ENCODE data around the gene FMN1.

The FMN1 gene

GRCh38 chr15:33148129-33148751 lies 46.3 kb downstream of the FMN1 start:
- TF ChIP-seq CTCF (conservative IDR thresholded peaks at IDR 0.05) (no peak), ZFX (IDR thresholded peaks at IDR 0.05) (no peak)
- H3K27ac ChIP-seq = no peak overlapping the region

GRCh38 chr15:33146051-33146450 lies 48.5 kb downstream of the FMN1 start:
- no peak overlapping the region for H3K27ac ChIP-seq
- TF ChIP-seq ZFX (IDR thresholded peaks at IDR 0.05) = no peak

- no peak overlapping the region for H3K27ac ChIP-seq
- TF ChIP-seq CTCF (conservative IDR thresholded peaks at IDR 0.05) = no peak
- no peak for TF ChIP-seq ZFX (IDR thresholded peaks at IDR 0.05)
These were observed 49.1 kb downstream of the FMN1 start for GRCh38 chr15:33145447-33145846.

- no peak overlapping the region for H3K27ac ChIP-seq
- TF ChIP-seq CTCF (conservative IDR thresholded peaks at IDR 0.05) = no peak
- no peak for TF ChIP-seq ZFX (IDR thresholded peaks at IDR 0.05)
These were observed 51.8 kb downstream of the FMN1 start for GRCh38 chr15:33142708-33143107.

GRCh38 chr15:33138000-33138399 lies 56.5 kb downstream of the FMN1 start:
- H3K27ac ChIP-seq = no peak overlapping the region
- TF ChIP-seq CTCF (conservative IDR thresholded peaks at IDR 0.05) (no peak), ZFX (IDR thresholded peaks at IDR 0.05) (no peak)

GRCh38 chr15:33137101-33137500 lies 57.4 kb downstream of the FMN1 start:
- TF ChIP-seq ZFX (IDR thresholded peaks at IDR 0.05) (no peak), CTCF (conservative IDR thresholded peaks at IDR 0.05) (no peak)
- no peak overlapping the region for H3K27ac ChIP-seq

GRCh38 chr15:33136353-33136752 lies 58.2 kb downstream of the FMN1 start:
- no peak overlapping the region for H3K27ac ChIP-seq
- TF ChIP-seq CTCF (conservative IDR thresholded peaks at IDR 0.05) = no peak
- no peak for TF ChIP-seq ZFX (IDR thresholded peaks at IDR 0.05)

- no peak overlapping the region for H3K27ac ChIP-seq
- TF ChIP-seq ZFX (IDR thresholded peaks at IDR 0.05) = no peak
- TF ChIP-seq CTCF (conservative IDR thresholded peaks at IDR 0.05) = no peak
These were observed 59.1 kb downstream of the FMN1 start for GRCh38 chr15:33135355-33135781.

All from C4-2B (cell line).